SHP77 treated with DMSO at 0.1 percent for 48 hours (cell line): ENCODE results near the gene ZNF821.
"Not testable (repeated sequence)": the region's sequence is repeated elsewhere in the genome, so short reads cannot be mapped to it uniquely, and the experiment has no call there.

Experiments used
- DNase-seq: peaks from one replicate; lab custom pipeline; 2025; lab: John Stamatoyannopoulos, UW

The ZNF821 gene

DNA sequence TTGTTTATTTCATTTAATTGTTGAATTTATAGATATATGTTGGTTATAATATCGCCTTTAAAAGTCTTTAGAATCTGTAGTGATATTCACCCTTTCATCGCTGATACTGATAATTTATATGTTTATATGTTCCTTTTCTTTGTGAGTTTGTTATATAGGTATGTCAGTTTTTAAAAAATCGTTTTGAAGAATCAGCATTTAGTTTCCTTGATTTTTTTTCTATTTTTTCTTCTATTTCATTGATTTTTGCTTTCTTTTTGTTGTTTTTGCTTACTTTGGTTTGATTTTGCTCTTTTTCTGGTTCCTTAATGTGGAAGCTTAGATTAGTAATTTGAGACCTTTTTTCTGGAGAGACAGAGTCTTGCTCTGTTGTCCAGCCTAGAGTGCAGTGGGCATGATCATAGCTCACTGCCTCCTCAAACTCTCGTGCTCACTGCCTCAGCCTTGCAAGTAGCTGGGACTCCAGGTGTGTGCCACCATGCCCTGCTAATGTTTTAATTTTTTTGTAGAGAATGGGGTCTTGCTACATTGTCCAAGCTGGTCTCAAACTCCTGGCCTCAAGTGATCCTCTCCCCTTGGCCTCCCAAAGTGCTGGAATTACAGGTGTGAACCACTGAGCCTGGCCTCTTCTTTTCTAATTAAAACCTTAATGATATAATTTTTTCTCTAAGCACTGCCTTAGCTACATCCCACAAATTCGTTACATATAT lies 18.8 kb upstream of the ZNF821 start:
- DNase-seq = no peak

DNA sequence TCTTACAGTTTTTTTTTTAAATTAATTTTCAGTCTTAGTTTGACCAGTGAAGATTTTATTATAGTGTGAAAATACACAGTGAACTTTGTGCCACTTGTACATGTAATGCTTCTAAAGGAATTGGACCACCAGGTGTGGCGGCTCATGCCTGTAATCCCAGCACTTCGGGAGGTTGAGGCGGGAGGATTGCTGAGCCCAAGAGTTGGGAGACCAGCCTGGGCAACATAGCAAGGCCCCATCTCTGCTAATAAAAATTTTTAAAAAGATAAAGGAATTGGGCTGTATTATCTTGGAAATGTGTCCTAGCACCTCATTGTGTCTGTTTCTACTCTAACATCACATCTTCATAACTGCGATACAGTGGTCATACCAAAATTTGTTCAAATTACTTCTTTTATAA lies 15.2 kb upstream of the ZNF821 start:
- DNase-seq = no peak

DNA sequence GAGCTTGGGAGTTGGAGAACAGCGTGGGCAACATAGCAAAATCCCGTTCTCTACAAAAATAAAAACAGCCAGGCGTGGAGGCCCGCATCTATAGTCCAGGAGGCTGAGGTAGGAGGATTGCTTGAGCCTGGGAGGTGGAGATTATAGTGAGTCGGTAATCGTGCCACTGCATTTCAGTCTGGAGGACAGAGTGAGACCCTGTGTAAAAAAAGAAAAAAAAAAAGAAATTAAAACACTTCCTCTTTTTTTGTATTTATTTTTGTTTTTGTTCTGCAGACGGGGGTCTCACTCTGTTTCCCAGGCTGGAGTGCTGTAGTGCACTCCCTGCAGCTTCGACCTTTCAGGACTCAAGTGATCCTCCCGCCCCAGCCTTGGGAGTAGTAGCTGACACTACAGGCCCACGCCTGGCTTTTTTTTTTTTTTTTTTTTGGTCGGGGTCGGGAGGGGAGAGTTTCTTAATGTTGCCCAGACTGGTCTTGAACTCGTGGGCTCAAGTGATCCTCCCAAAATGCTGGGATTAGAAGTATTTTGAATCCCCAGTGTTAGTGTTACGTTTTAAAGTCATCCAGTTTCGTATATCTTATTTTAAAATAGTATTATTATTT lies 12.9 kb upstream of the ZNF821 start:
- DNase-seq = no peak

DNA sequence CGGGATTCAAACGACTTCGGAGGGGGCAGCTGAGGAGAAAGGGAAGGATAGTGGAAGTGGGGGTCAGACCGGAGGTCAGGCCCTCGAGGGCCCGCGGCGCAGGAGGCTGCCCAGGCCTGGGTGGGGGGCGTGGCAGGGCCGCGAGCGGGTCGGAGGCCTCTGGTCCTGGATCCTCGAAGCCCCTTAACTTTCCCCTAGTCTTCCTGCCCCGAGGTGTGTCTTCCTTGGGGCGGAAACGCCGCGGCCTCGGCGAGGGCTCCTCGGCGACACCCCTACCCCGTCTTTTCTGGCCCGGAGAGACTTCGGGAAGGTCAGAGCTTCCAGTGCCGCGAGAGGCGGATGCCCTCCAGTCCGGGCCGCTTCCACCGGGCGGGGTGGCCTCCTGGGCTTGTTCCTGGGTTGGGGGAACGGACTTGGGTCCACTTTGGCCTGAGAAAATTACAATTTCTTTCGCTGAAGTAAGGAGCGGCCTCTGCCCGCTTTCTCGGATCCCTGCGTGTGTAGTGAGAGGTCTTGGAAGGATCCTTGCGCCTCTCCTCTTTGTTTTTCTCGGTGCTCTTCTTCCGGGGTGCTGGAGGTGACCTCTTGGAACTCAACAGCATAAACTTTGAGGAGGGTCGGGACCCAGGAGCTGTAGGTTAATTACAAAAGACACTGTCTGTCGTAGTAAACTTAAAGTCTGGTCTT lies 11.8 kb upstream of the ZNF821 start:
- no peak for DNase-seq

DNA sequence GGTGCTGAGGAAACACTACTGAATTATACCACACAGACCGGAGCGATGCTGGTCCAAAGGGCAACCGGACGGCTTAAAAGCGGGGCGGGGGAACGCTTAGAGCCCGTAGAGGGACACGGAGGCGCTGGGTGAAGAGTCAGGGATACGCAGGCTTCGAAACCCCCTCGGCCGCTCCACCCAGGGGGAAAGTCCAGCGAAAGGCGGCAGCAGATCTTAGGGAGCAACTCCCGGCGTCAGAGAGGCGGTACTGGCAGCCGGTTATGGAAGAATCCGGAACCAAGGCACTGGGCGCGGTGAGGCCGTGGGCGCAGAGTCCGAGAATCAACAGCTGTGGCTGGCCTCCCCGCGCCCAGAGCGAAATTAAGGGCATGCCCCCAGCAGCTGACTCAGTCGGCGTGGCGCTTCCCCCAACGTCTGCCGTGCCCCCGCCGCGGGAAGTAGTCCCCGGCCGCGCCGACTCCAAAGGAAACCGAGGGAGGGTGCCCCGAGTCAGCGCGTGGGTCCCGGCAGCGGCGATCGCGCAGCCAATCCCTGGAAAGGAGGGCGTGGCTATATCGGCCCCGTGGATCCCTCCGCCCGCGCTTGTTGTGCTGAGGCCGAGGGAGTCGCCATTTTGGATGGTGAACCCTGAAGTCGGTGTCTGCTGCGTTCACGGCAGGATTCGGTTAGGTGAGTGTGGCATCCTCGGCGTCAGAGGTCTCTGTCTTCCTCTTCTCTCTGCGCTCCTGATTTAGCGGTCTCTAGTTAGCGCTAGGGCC lies 11.1 kb upstream of the ZNF821 start, which contains the start of gene IST1:
TSS of gene IST1 (plus strand) at position 611 of the 758 bp plus-strand sequence. CDS start 20,110 bp downstream, outside the sequence.
- peak; percentile 92 for DNase-seq

DNA sequence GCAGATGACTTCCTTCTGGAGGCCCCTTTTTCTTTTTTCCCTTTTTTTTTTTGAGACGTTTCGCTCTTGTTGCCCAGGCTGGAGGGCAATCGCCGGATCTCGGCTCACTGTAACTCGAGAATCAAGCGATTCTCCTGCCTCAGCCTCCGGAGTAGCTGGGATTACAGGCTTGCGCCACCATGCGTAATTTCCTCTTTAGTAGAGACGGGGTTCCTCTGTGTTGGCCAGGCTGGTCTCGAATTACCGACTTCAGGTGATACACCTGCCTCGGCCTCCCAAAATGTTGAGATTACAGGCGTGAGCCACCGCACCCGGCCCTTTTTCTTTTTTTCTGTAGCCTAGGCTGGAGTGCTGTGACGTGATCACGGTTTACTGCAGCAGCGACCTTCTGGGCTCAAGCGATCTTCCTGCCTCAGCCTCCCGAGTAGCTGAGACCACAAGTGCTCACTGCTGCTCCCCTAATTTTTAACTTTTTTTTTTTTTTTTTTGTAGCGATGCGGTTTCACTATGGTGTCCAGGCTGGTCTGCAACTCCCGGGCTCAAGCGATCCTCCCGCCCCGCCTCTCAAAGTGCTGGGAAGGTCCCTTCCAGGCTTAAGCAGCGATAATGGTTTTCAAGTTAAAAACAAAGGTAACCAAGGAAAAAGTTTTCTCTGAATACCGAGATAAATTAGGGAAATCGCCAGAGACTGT lies 10.4 kb upstream of the ZNF821 start:
- peak; percentile 11 for DNase-seq

DNA sequence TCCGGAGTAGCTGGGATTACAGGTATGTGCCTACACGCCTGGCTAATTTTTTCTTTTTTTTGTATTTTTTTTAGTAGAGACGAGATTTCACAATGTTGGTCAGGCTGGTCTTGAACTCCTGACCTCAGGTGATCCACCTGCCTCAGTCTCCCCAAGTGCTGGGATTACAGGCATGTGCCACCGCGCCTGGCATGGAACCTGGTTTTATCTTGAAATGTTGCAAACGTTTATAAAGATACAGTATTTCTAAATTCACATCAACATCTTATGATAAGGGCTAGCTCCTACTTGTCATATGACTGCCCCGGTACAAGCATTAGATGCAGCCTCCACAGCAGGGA lies 9.9 kb upstream of the ZNF821 start:
- DNase-seq = no peak

DNA sequence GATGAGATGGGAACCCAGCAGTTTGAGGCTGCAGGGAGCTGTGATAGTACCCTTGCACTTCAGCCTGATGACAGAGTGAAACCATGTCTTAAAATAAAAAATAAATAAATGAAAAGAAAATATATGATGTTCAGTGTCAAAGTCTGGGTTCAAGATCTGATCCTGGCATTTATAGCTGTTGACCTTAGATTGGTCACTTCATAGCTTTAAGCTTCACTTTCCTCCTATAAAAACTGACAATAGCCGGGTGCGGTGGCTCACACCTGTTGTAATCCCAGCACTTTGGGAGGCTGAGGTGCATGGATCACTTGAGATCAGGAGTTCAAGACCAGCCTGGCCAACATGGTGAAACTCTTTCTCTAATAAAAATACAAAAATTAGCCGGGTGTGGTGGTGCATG lies 5.2 kb upstream of the ZNF821 start:
- DNase-seq = no peak

DNA sequence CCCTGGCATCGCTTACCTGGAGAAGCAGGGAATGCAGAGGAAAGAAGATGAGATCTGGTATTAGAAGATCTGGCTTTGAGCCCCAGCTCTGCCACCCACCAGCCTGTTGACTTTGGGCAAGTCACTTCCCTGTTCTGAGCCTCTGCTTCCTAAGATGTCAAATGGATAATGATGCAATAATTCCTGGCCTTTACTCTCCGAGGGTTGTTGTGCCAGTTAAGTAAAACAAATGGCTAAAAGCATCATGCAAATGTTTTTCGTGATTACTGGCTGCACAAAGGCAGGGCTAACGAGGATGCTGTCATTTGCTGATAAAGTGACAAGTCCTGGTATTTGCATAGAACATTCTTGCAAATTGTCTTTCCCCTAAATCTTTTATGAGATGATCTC lies 1.3 kb upstream of the ZNF821 start:
- no peak for DNase-seq

DNA sequence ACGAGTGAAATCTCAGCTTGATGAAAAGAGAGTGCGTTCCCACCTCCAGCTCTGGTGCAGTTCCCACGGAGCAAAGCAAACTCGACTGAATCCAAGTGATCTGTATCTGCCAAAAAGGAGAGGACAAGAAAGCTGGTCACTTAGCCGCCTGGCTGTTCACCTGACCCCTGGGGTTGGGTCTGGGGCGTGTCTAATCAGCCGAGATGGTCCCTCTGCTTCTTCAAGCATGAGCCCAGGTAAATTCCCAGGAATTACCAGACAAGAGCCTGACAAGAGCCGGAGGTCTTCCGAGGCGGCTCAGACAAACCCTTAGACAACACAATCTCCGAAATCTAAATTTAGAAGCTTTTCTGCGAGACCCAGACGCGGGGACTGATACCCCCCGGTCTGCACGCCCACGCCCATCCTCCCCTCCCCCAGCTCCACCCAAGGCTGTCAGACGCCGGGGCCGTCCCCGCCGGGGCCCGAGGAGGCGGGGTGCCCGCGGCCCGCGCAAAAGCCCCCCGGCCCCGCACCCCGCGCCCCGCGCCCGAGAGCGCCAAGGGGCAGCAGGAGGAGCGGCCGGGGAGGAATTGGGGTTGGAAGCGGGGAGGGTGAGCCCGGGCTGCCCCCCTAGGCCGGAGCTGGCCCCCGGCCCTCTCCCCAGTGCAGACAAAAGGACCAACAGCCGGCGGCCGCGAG lies 674 bp downstream of the ZNF821 start:
- no peak for DNase-seq

DNA sequence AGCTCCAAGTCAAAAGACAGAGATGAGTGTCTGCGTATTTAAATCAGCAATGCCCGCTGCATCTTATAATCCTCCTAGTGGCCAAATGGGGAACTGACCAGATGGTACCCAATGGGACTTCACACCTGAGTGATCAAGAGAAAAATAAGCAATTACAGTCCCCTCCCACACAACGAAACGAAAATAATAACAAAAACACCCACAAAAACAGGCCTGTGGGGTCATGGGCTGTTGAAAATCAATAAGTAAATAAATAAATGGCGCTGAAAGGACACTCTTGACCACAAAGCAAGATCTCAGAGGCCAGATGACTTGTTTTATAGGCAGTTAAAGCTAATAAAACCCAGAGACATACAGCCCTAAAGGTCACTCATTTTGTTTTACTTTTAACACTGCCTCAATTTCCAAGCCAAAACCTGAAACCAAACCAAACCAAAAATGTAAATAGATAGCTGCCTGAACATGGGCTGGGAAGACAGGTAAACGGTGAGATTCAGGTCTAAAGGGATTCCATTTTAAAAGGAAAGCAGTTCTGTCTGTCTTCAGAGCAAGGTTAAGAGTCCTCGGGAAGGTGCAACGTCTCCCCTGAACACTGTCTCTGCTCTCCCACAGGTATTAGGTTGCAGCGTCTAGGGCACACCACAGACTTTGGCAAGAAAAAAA lies 1.3 kb downstream of the ZNF821 start:
- peak; percentile 30 for DNase-seq

DNA sequence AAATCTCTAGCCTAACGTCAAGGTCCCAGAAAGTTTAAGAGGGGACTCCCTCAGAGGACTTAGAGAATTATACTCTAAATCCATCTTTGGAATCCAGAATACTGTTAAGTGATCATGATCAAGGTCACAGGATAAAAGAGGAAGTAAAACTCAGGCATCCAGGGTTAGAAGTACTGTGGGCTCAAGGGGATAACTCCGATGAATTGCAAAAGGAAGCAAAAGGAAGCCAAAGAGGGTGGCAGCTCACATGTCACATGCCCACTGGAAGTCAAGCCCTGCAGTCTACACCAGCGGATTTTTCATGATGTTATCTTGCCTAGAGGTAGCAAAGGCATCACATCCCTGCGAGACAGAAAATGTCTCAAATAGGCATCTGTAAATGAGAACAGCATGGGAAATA lies 3.8 kb downstream of the ZNF821 start:
- no peak for DNase-seq

DNA sequence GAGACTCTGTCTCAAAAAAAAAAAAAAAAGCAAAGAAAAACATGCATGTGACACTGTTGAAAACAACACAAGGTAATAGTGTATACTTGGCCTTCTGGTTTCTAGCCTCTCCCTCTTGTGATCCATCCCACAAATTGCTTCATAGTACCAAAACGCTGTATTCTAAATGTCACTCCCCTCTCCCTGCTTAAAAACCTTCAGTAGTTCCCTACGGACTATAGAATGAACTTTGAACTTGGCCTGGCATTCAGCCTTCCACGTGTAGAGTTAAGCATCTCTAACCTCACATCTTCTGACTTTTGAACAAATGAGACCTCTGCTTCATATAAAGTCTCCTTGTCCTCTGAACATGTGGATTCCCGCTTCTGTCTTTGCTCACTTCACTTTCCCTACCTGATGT lies 5.1 kb downstream of the ZNF821 start:
- no peak for DNase-seq

DNA sequence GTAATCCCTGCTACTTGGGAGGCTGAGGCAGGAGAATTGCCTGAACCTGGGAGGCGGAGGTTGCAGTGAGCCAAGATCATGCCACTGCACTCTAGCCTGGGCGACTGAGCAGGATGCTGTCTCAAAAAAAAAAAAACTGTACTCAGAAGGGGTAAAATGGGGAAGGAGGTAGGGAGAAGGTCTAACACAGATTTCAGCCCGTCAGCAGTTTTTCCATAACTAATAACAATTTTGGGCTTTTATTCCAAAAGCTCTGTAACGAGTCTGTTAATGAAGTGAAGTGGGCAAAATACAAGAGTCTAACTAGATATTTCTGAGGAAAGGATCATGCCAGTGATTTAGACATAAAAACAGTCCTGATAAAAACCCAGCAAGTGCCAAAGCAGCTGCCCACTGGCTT lies 10.8 kb downstream of the ZNF821 start:
- DNase-seq = no peak

DNA sequence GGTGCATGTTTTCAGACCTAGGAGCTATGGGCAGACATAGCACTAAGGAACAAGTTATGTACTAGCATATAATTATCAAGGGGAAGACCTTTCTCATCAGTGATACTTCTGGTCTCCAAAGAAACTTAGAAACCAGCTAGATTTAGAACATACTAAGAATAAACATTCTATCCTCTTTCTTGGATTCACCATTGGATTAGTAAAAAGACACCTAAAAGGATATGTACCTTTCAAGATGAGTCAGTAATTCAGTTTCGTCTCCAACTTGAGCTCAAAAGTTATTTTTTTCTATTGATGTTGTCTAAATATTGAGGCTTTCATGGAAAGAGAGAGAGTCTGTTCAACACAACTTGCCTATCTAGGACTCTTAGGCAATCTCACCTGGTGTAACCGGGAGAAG lies 13.2 kb downstream of the ZNF821 start:
- DNase-seq = no peak

DNA sequence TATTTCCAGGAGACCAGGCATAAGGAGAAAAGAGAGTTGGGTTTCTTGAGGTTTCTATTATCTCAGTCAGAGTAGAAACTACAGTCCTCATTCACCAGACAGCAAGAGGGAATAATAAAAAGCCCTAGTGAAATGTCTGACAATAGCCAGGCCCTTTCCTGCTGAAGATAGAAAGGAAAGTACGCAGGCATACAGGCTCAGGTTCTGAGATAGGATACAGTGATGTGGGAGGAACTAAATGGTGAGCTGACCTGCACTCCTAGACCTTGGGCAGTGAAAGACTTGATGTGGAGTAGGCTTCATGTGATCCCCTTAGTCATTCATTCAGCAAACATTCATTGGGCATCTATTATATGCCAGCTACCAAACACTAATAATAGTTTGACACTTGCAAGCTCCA lies 14.9 kb downstream of the ZNF821 start:
- no peak for DNase-seq

DNA sequence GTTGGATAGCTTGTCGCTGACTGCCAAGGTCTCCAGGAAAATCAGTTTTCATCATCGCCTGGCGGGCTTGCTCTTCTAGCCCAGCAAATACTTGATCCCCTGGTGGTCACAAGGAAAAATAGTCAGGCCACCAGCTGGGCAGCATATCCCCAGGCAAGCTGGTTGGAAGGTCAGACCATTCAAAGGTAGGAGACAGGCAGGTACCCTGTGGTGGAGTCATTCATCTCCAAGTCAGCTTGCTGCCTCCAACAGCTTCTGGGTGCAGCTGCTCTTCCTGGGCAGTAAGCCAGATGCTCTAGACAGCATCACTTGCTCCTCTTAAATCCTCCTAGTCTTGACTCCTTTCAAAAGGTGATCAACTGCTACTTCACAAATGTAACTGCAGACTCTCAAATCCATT lies 16.0 kb downstream of the ZNF821 start:
- peak; percentile 43 for DNase-seq

DNA sequence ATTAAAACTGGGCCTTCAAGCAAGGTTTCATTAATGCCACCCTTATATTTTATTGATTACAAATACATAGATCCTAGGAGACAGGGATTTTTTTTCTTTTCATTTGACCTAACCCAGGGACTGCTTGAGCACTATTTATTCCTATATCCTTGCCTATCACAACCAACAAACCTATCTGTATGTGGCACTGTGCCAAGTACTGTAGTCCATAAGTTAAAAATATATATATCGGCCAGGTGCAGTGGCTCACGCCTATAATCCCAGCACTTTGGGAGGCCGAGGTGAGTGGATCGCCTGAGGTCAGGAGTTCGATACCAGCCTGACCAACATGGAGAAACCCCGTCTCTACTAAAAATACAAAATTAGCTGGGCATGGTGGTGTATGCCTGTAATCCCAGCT lies 16.8 kb downstream of the ZNF821 start:
- not testable (repeated sequence) for DNase-seq

DNA sequence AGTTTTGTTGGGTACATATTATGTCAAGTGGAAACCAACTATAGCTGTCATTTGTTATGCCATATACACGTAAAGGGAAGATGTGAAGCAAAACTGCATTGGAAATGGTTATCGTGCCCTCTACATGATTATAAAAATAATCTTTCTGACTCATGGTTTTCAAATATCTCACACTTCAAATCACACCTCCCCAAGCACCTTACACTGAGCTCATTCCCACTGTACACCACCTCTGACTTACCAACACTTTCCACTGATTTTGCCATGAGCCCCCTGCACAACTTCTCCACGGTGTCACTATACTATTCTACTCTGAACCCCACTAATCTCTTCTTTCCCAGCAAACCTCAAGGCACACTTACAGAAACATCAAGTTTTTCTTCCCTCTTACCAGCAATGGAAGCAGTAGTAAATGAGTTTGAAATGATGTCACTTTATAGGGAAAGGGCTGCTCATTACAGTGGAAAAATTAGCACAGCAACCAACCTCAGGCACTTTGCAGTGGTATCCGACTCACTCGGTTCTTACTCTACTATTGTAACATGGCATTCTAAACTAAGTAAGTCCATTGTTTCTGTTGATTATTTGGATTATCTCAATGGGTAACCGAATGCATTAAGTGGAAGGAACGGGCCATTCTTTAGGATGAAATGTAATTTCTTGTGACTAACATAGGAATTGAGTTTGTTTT lies 18.7 kb downstream of the ZNF821 start:
- DNase-seq = no peak

DNA sequence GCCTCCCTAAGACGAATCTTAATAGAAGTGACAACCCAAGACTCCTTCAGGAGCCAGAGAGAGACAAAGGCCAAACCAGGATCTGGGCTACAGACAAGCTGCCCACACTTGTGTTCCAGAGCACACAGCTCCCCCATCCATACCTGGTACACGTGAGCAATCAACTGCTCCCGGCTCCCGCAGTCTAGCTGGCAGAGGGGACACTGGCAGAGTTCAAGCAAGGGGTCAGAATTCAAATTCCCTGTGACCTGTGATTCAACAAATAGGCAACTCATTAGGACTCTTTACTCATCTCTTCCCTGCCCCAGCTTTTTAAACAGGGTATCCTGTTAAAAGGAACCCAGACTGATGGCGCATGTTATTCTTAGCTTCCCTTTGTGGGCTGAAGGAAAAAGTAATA lies 20.0 kb downstream of the ZNF821 start:
- no peak for DNase-seq
